Common myeloid progenitor, CD34-positive (primary cell): ENCODE data around the gene KCNN3.
A peak's percentile ranks its signal among the peaks of the same experiment; 100 is the strongest.

Experiments used
- CTCF ChIA-PET: fragments of 350-600 bp; sonication (Branson Sonifier 250); formaldehyde crosslinking; loops from one replicate; lab custom pipeline; 2021; ENCODE audit warnings: antibody characterized with exemption; lab: Charles Lee
- POLR2A ChIA-PET: fragments of 350-600 bp; sonication (Branson Sonifier 250); formaldehyde crosslinking; loops from one replicate; lab custom pipeline; 2021; ENCODE audit warnings: antibody characterized with exemption; lab: Charles Lee
- DNase-seq, 3 donors: peaks; one replicate each; pipeline versions ENCODE4 v3.0.0 to v3.0.0-alpha.2; 2013
- H3K27ac ChIP-seq, 2 experiments: 1 replicate in 1 of 2; 2 replicates in 1 of 2; pipeline ENCODE4 v1.7.0; 2013; ENCODE audit warnings: inconsistent platforms in 2 of 2, low read length in 2 of 2, mild to moderate bottlenecking in 2 of 2, low read depth in 1 of 2, moderate library complexity in 1 of 2; ENCODE audit not compliant: severe bottlenecking in 2 of 2, insufficient read depth in 1 of 2, poor library complexity in 1 of 2
- H3K27me3 ChIP-seq, 5 experiments: replicated peaks in 2 of 5; 1 replicate in 3 of 5; 2 replicates in 2 of 5; pipeline versions ENCODE4 v1.6.1 to v1.7.0; 2013; ENCODE audit warnings: low read length in 4 of 5, mild to moderate bottlenecking in 2 of 5, moderate library complexity in 2 of 5, inconsistent platforms in 1 of 5; ENCODE audit not compliant: insufficient read depth in 5 of 5, control insufficient read depth in 4 of 5
- H3K36me3 ChIP-seq, 4 experiments: 1 replicate in 2 of 4; 2 replicates in 2 of 4; pipeline versions ENCODE4 v1.6.1 to v1.7.0; 2013; ENCODE audit warnings: low read length in 3 of 4, control low read depth in 1 of 4, mild to moderate bottlenecking in 1 of 4; ENCODE audit not compliant: control insufficient read depth in 4 of 4, insufficient read depth in 4 of 4
- H3K4me1 ChIP-seq, 4 experiments: 1 replicate in 3 of 4; 2 replicates in 1 of 4; pipeline versions ENCODE4 v1.6.1 to v1.7.1; 2013; ENCODE audit warnings: low read length in 3 of 4, mild to moderate bottlenecking in 3 of 4, control low read depth in 1 of 4, inconsistent platforms in 1 of 4, moderate library complexity in 1 of 4; ENCODE audit not compliant: control insufficient read depth in 4 of 4, insufficient read depth in 4 of 4; ENCODE audit errors: control extremely low read depth in 1 of 4
- H3K4me3 ChIP-seq, 7 experiments: 1 replicate in 4 of 7; 2 replicates in 3 of 7; pipeline versions ENCODE4 v1.5.1 to v1.7.0; 2013; ENCODE audit warnings: mild to moderate bottlenecking in 7 of 7, low read length in 6 of 7, moderate library complexity in 6 of 7, inconsistent platforms in 2 of 7, low read depth in 2 of 7, control low read depth in 1 of 7; ENCODE audit not compliant: insufficient read depth in 4 of 7, control insufficient read depth in 1 of 7; ENCODE audit errors: extremely low read depth in 1 of 7
- H3K9me3 ChIP-seq, 5 experiments: 1 replicate in 4 of 5; 2 replicates in 1 of 5; pipeline versions ENCODE4 v1.6.1 to v1.7.1; 2013; ENCODE audit warnings: low read length in 4 of 5, mild to moderate bottlenecking in 2 of 5, inconsistent platforms in 1 of 5, low read depth in 1 of 5, moderate library complexity in 1 of 5; ENCODE audit not compliant: control insufficient read depth in 4 of 5, insufficient read depth in 2 of 5; ENCODE audit errors: control extremely low read depth in 1 of 5
- WGBS: methylation state at CpG from one replicate; pipeline ENCODE4 v1.1.5; 2013; ENCODE audit not compliant: insufficient coverage; 5-methylcytosine and 5-hydroxymethylcytosine counted together

The KCNN3 gene

GRCh38 chr1:154879038-154879421 is 8.9 kb upstream of the KCNN3 start:
- H3K27me3 ChIP-seq = peaks cover 0 to 2% (median 0%) of the 10 kb centered on the region in 5 experiments
- peaks cover under 1 to 14% (median 11%) of the 10 kb centered on the region in 4 experiments for H3K4me1 ChIP-seq
- no peaks in the 10 kb centered on the region for H3K9me3 ChIP-seq
- POLR2A ChIA-PET = no interaction called here
- WGBS = 94% methylated on average over 16 of the region's 16 CpGs
- no peak overlapping the region for H3K4me3 ChIP-seq
- no peak for DNase-seq
- CTCF ChIA-PET = interaction anchor here (0.5 to 2.8 kb wide), 20 partner anchors 10 to 319 kb away, joined by 3 to 16 read pairs (median 4); partner anchors contain the start of gene KCNN3
- H3K27ac ChIP-seq = no peak overlapping the region
- no peaks in the 10 kb centered on the region for H3K36me3 ChIP-seq

GRCh38 chr1:154878371-154879037 is 8.4 kb upstream of the KCNN3 start:
- ChIA-PET CTCF (interaction anchor here (0.7 to 2.8 kb wide), 18 partner anchors 9 to 319 kb away, joined by 3 to 16 read pairs (median 4); partner anchors contain the start of gene KCNN3), POLR2A (no interaction called here)
- no peak overlapping the region for H3K27ac ChIP-seq
- DNase-seq = peak; percentile 52 to 73 (median 65)
- WGBS = 50% methylated on average over 17 of the region's 20 CpGs
- peaks cover 0 to 2% (median 0%) of the 10 kb centered on the region in 5 experiments for H3K27me3 ChIP-seq
- no peaks in the 10 kb centered on the region for H3K9me3 ChIP-seq
- no peak overlapping the region for H3K4me3 ChIP-seq
- peaks cover 0 to 10% (median 6%) of the 10 kb centered on the region in 4 experiments for H3K4me1 ChIP-seq
- H3K36me3 ChIP-seq = no peaks in the 10 kb centered on the region

GRCh38 chr1:154877370-154877974 is 7.4 kb upstream of the KCNN3 start:
- Histone ChIP-seq H3K27me3 (peaks cover 0 to 2% (median 0%) of the 10 kb centered on the region in 5 experiments), H3K4me1 (peaks cover 0 to under 1% (median 0%) of the 10 kb centered on the region in 4 experiments), H3K27ac (no peak overlapping the region), H3K9me3 (no peaks in the 10 kb centered on the region), H3K4me3 (no peak overlapping the region), H3K36me3 (no peaks in the 10 kb centered on the region)
- 93% methylated on average over 17 of the region's 17 CpGs for WGBS
- POLR2A ChIA-PET = interaction anchor here (0.6 kb wide), 1 partner anchor 104 kb away, joined by 3 read pairs; no protein-coding TSS in a partner anchor
- no peak for DNase-seq
- CTCF ChIA-PET = interaction anchor here (0.6 to 2.8 kb wide), 10 partner anchors 8 to 318 kb away, joined by 3 to 16 read pairs (median 4); partner anchors contain the start of gene KCNN3

GRCh38 chr1:154876842-154877369 is 6.8 kb upstream of the KCNN3 start:
- Histone ChIP-seq H3K4me1 (no peaks in the 10 kb centered on the region), H3K36me3 (no peaks in the 10 kb centered on the region), H3K27ac (no peak overlapping the region), H3K27me3 (peaks cover 0 to 2% (median 0%) of the 10 kb centered on the region in 5 experiments), H3K9me3 (no peaks in the 10 kb centered on the region), H3K4me3 (no peak overlapping the region)
- WGBS = 100% methylated on average over 2 of the region's 3 CpGs
- POLR2A ChIA-PET = no interaction called here
- CTCF ChIA-PET = interaction anchor here (0.6 to 2.8 kb wide), 9 partner anchors 11 to 395 kb away, joined by 3 to 15 read pairs (median 3); no protein-coding TSS in a partner anchor
- DNase-seq = no peak

GRCh38 chr1:154874465-154874864 is 4.4 kb upstream of the KCNN3 start:
- peaks cover 0 to 7% (median 4%) of the 10 kb centered on the region in 5 experiments for H3K27me3 ChIP-seq
- POLR2A ChIA-PET = no interaction called here
- CTCF ChIA-PET = interaction anchor here (0.7 to 2.6 kb wide), 5 partner anchors 9 to 114 kb away, joined by 3 to 7 read pairs (median 4); no protein-coding TSS in a partner anchor
- WGBS = 100% methylated on average over 3 of the region's 5 CpGs
- peaks cover 0 to 10% (median 10%) of the 10 kb centered on the region in 4 experiments for H3K4me1 ChIP-seq
- no peak for DNase-seq
- no peak overlapping the region for H3K4me3 ChIP-seq
- no peak overlapping the region for H3K27ac ChIP-seq
- no peaks in the 10 kb centered on the region for H3K9me3 ChIP-seq
- H3K36me3 ChIP-seq = no peaks in the 10 kb centered on the region

GRCh38 chr1:154873321-154873950 is 3.4 kb upstream of the KCNN3 start:
- H3K4me1 ChIP-seq = peaks cover 0 to 20% (median 17%) of the 10 kb centered on the region in 4 experiments
- 92% methylated on average over 9 of the region's 9 CpGs for WGBS
- CTCF ChIA-PET = interaction anchor here (0.9 to 1.9 kb wide), 4 partner anchors 8 to 63 kb away, joined by 3 to 6 read pairs (median 4); partner anchors contain the start of gene PMVK

More at GRCh38 chr1:154873321-154873950, 3.4 kb upstream of the KCNN3 start:
- Histone ChIP-seq H3K36me3 (no peaks in the 10 kb centered on the region), H3K9me3 (no peaks in the 10 kb centered on the region), H3K4me3 (no peak overlapping the region), H3K27me3 (peaks cover 0 to 17% (median 8%) of the 10 kb centered on the region in 5 experiments), H3K27ac (no peak overlapping the region)
- POLR2A ChIA-PET = no interaction called here
- no peak for DNase-seq
